ENCODE results near the gene ADGRL3.
"Not testable (repeated sequence)": the region's sequence is repeated elsewhere in the genome, so short reads cannot be mapped to it uniquely, and the experiment has no call there.

Gene ADGRL3

GRCh38 chr4:61293707-61294400 lies 93.7 kb downstream of the ADGRL3 start:
- no peak for FAIRE-seq

GRCh38 chr4:61294936-61295335 lies 94.8 kb downstream of the ADGRL3 start:
- FAIRE-seq: no peak

GRCh38 chr4:61296144-61296543 lies 96.0 kb downstream of the ADGRL3 start:
- FAIRE-seq: no peak

GRCh38 chr4:61298178-61298740 lies 98.1 kb downstream of the ADGRL3 start:
- no peak for FAIRE-seq

GRCh38 chr4:61299316-61299715 lies 99.2 kb downstream of the ADGRL3 start:
- no peak for FAIRE-seq

- FAIRE-seq: no peak
Observed at GRCh38 chr4:61300266-61300844, 100.2 kb downstream of the ADGRL3 start.

GRCh38 chr4:61301271-61301670 lies 101.1 kb downstream of the ADGRL3 start:
- FAIRE-seq: no peak

GRCh38 chr4:61308033-61308432 lies 107.9 kb downstream of the ADGRL3 start:
- no peak for FAIRE-seq

GRCh38 chr4:61309616-61310015 lies 109.5 kb downstream of the ADGRL3 start:
- FAIRE-seq: no peak

- FAIRE-seq: no peak
Observed at GRCh38 chr4:61312526-61312925, 112.4 kb downstream of the ADGRL3 start.

- FAIRE-seq: no peak
Observed at GRCh38 chr4:61318431-61318830, 118.3 kb downstream of the ADGRL3 start.

- FAIRE-seq: no peak
Observed at GRCh38 chr4:61319156-61319555, 119.0 kb downstream of the ADGRL3 start.

GRCh38 chr4:61320154-61320553 lies 120.0 kb downstream of the ADGRL3 start:
- no peak for FAIRE-seq

- no peak for FAIRE-seq
Observed at GRCh38 chr4:61320631-61321030, 120.5 kb downstream of the ADGRL3 start.

GRCh38 chr4:61332693-61333092 lies 132.6 kb downstream of the ADGRL3 start:
- no peak for FAIRE-seq

GRCh38 chr4:61333490-61333889 lies 133.4 kb downstream of the ADGRL3 start:
- FAIRE-seq: no peak

GRCh38 chr4:61335241-61335763 lies 135.2 kb downstream of the ADGRL3 start:
- no peak for FAIRE-seq

- no peak for FAIRE-seq
Observed at GRCh38 chr4:61336488-61336887, 136.4 kb downstream of the ADGRL3 start.

- FAIRE-seq: no peak
Observed at GRCh38 chr4:61336916-61337315, 136.8 kb downstream of the ADGRL3 start.

- no peak for FAIRE-seq
Observed at GRCh38 chr4:61342061-61342460, 141.9 kb downstream of the ADGRL3 start.

GRCh38 chr4:61350932-61351331 lies 150.8 kb downstream of the ADGRL3 start:
- no peak for FAIRE-seq

GRCh38 chr4:61356696-61357095 lies 156.6 kb downstream of the ADGRL3 start:
- FAIRE-seq: no peak

GRCh38 chr4:61359301-61359700 lies 159.2 kb downstream of the ADGRL3 start:
- FAIRE-seq: no peak

- not testable (repeated sequence) for FAIRE-seq
Observed at GRCh38 chr4:61372817-61373216, 172.7 kb downstream of the ADGRL3 start.

Data from TTC549 (cell line).